Measurements from ENCODE around the gene SLC13A5. TPM values are rescaled to one million over a fixed set of nuclear protein-coding genes. Genes with fewer than 3 reads are reported as not detected.

SLC13A5 gene
- total RNA-seq = 0.43 and 0.54 TPM in 2 replicates
- long read RNA-seq = 0 reads

- Mint-ChIP-seq H3K27ac (ENCODE audit: unreplicated experiment) (no peak within 1 kb of the TSS), H3K4me3 (peak within 1 kb of the TSS; percentile 85), H3K27me3 (ENCODE audit: low read depth) (peaks cover 78% of the 10 kb centered on the region), H3K4me1 (peaks cover 19% of the 10 kb centered on the region), H3K36me3 (ENCODE audit: low read depth) (no peaks in the 10 kb centered on the region), H3K9me3 (peaks cover 10% of the 10 kb centered on the region)
- DNase-seq (ENCODE audit: low read depth, low spot score) = peak; percentile 67
- peak; percentile 65 for TF ChIP-seq CTCF (conservative IDR thresholded peaks at IDR 0.05)
Observed at GRCh38 chr17:6713130-6713917, at the start of gene SLC13A5. Gene SLC13A5 (minus strand): TSS chr17:6713369. CDS start chr17:6713333, 36 bp downstream.

- Mint-ChIP-seq H3K9me3 (no peaks in the 10 kb centered on the region), H3K36me3 (ENCODE audit: low read depth) (no peaks in the 10 kb centered on the region)
- TF ChIP-seq CTCF (conservative IDR thresholded peaks at IDR 0.05) = no peak
Observed at GRCh38 chr17:6761779-6762178, 48.6 kb upstream of the SLC13A5 start.

GRCh38 chr17:6757747-6758146 lies 44.6 kb upstream of the SLC13A5 start:
- no peak for DNase-seq (ENCODE audit: low read depth, low spot score)
- peaks cover 3% of the 10 kb centered on the region for H3K27me3 Mint-ChIP-seq (ENCODE audit: low read depth)
- no peak overlapping the region for H3K4me3 Mint-ChIP-seq
- no peaks in the 10 kb centered on the region for H3K9me3 Mint-ChIP-seq
- no peak overlapping the region for H3K27ac Mint-ChIP-seq (ENCODE audit: unreplicated experiment)
- H3K36me3 Mint-ChIP-seq (ENCODE audit: low read depth) = no peaks in the 10 kb centered on the region
- peaks cover 24% of the 10 kb centered on the region for H3K4me1 Mint-ChIP-seq
- no peak for TF ChIP-seq CTCF (conservative IDR thresholded peaks at IDR 0.05)

More at GRCh38 chr17:6761779-6762178, 48.6 kb upstream of the SLC13A5 start:
- Mint-ChIP-seq H3K4me1 (peaks cover 7% of the 10 kb centered on the region), H3K27ac (ENCODE audit: unreplicated experiment) (no peak overlapping the region), H3K4me3 (no peak overlapping the region), H3K27me3 (ENCODE audit: low read depth) (peaks cover 19% of the 10 kb centered on the region)
- DNase-seq (ENCODE audit: low read depth, low spot score) = no peak

GRCh38 chr17:6756425-6757031 lies 43.4 kb upstream of the SLC13A5 start:
- Mint-ChIP-seq H3K27me3 (ENCODE audit: low read depth) (peaks cover 3% of the 10 kb centered on the region), H3K4me3 (no peak overlapping the region), H3K4me1 (peaks cover 28% of the 10 kb centered on the region), H3K27ac (ENCODE audit: unreplicated experiment) (peak overlapping the region; percentile 27), H3K9me3 (no peaks in the 10 kb centered on the region), H3K36me3 (ENCODE audit: low read depth) (no peaks in the 10 kb centered on the region)
- TF ChIP-seq CTCF (conservative IDR thresholded peaks at IDR 0.05) = no peak
- DNase-seq (ENCODE audit: low read depth, low spot score) = no peak

- peak within 1 kb of the TSS; percentile 27 for H3K27ac Mint-ChIP-seq (ENCODE audit: unreplicated experiment)
- H3K9me3 Mint-ChIP-seq = no peaks in the 10 kb centered on the region
- no peak for TF ChIP-seq CTCF (conservative IDR thresholded peaks at IDR 0.05)
- no peaks in the 10 kb centered on the region for H3K36me3 Mint-ChIP-seq (ENCODE audit: low read depth)
- peaks cover 3% of the 10 kb centered on the region for H3K27me3 Mint-ChIP-seq (ENCODE audit: low read depth)
- peaks cover 26% of the 10 kb centered on the region for H3K4me1 Mint-ChIP-seq
- DNase-seq (ENCODE audit: low read depth, low spot score) = no peak
- no peak within 1 kb of the TSS for H3K4me3 Mint-ChIP-seq
Observed at GRCh38 chr17:6755731-6756184, 42.6 kb upstream of the SLC13A5 start, which contains the start of gene XAF1. Gene XAF1 (plus strand): TSS chr17:6756046. CDS start chr17:6756079, 33 bp downstream.
